ENCODE results near the gene IMP4. TPM values are rescaled to one million over a fixed set of nuclear protein-coding genes. Genes with fewer than 3 reads are reported as not detected.

IMP4 gene
- total and polyA plus RNA-seq, 2 of the 4 experiments (the other 2 are of a cell fraction), result 154 to 169 TPM

- Histone ChIP-seq H3K9me1 (ENCODE audit: insufficient read depth, low read length) (0 out of 2 replicates have a peak, but pooled peaks cover 10% of the 10 kb centered on the region), H3K18ac (ENCODE audit: low read depth, low read length) (no peak overlapping the region), H3K4me1 (ENCODE audit: control insufficient read depth, insufficient read depth, low read length) (no peaks in the 10 kb centered on the region; the same call in 1 of the 2 replicates), H3K4me2 (ENCODE audit: low read depth, low read length) (no peak overlapping the region), H2AFZ (replicated peaks; ENCODE audit: low read length, poor library complexity) (no peak overlapping the region), H3K9ac (ENCODE audit: low read depth, low read length) (no peak overlapping the region), H3K4me3 (ENCODE audit: insufficient read depth, low read depth, low read length) (no peak overlapping the region), H2AK5ac (ENCODE audit: low read depth, low read length) (no peak overlapping the region), H3K36me3 (ENCODE audit: control insufficient read depth, insufficient read depth, low read length) (peaks cover 10% of the 10 kb centered on the region), H2AK9ac (replicated peaks; ENCODE audit: low read depth, low read length, poor library complexity) (no peak overlapping the region), H2BK15ac (ENCODE audit: low read depth, low read length) (no peak overlapping the region), H4K91ac (ENCODE audit: insufficient read depth, low read depth, low read length) (no peak overlapping the region), H2BK5ac (ENCODE audit: low read depth, low read length, poor library complexity, severe bottlenecking) (no peak overlapping the region), H3K9me3 (ENCODE audit: control insufficient read depth, insufficient read depth, low read length) (no peaks in the 10 kb centered on the region), H3K14ac (replicated peaks; ENCODE audit: low read depth, low read length) (no peak overlapping the region), H4K5ac (ENCODE audit: low read depth, low read length) (no peak overlapping the region), H3K4ac (ENCODE audit: low read depth, low read length) (no peak overlapping the region), H3K56ac (ENCODE audit: extremely low read depth, insufficient read depth, low read length) (no peak overlapping the region), H4K8ac (ENCODE audit: low read depth in 2 of 2, low read length in 2 of 2) (no peak overlapping the region), H2BK20ac (ENCODE audit: low read depth, low read length) (no peak overlapping the region), H4K20me1 (ENCODE audit: insufficient read depth, low read length) (peaks cover 4% of the 10 kb centered on the region; the same call in 1 of the 2 replicates), H3K79me1 (ENCODE audit: low read depth in 1 of 2, low read length in 2 of 2) (peaks cover 8 to 28% of the 10 kb centered on the region in 2 experiments; a peak in 3 of 4 replicates), H3K23ac (ENCODE audit: low read depth, low read length) (no peak overlapping the region), H3K27ac (ENCODE audit: insufficient read depth, low read length) (no peak overlapping the region), H3K27me3 (ENCODE audit: control insufficient read depth, insufficient read depth, low read length) (no peaks in the 10 kb centered on the region), H2BK120ac (ENCODE audit: low read depth, low read length) (no peak overlapping the region)
- intact Hi-C loops (cut with micrococcal nuclease) (no loop called here), in situ Hi-C loops (cut with MboI; ENCODE audit: low sequenced_read_pairs) (loop anchor here (25.0 kb wide), 1 partner anchor 760 kb away; the partner anchor contains the start of gene PLEKHB2), dilution Hi-C loops (cut with HindIII; ENCODE audit: low sequenced_read_pairs, unreplicated experiment) (no loop called here)
- ATAC-seq (ENCODE audit: low read depth) (no peak), DNase-seq (no peak)
- ChIA-PET POLR2A (ENCODE audit: unreplicated experiment) (no interaction called here), CTCF (no interaction called here)
- no CpG with 5 or more reads among the region's 7 CpGs for WGBS, 2 experiments (ENCODE audit: extremely low coverage in 2 of 2, insufficient read length in 1 of 2)
- TF ChIP-seq FOS (IDR thresholded peaks at IDR 0.05; ENCODE audit: low read depth, low read length) (no peak), USF2 (IDR thresholded peaks at IDR 0.05; ENCODE audit: low read depth, low read length) (no peak), MAFK (IDR thresholded peaks at IDR 0.05; ENCODE audit: low read depth, low read length) (no peak), RAD21 (IDR thresholded peaks at IDR 0.05; ENCODE audit: low read length) (no peak), RFX5 (IDR thresholded peaks at IDR 0.05; ENCODE audit: low read depth, low read length) (no peak), POLR2A (IDR thresholded peaks at IDR 0.05; ENCODE audit: low read depth, low read length) (no peak), ELK1 (IDR thresholded peaks at IDR 0.05; ENCODE audit: borderline replicate concordance, low read depth, low read length) (no peak), MAZ (IDR thresholded peaks at IDR 0.05; ENCODE audit: borderline replicate concordance, low read depth, low read length) (no peak), MXI1 (IDR thresholded peaks at IDR 0.05; ENCODE audit: borderline replicate concordance, low read depth, low read length) (no peak), SMC3 (IDR thresholded peaks at IDR 0.05; ENCODE audit: low read depth, low read length) (no peak), BHLHE40 (IDR thresholded peaks at IDR 0.05; ENCODE audit: low read depth, low read length) (no peak), CHD1 (IDR thresholded peaks at IDR 0.05; ENCODE audit: low read depth, low read length) (no peak), CTCF (conservative IDR thresholded peaks at IDR 0.05; ENCODE audit: low read depth, low read length) (no peak)
- no TSS peak for BruUV-seq (replicated peaks)
Observed at GRCh38 chr2:130352237-130352636, 9.5 kb downstream of the IMP4 start.
